Neuronal stem cell (in vitro differentiated cells): Measurements from ENCODE around the gene RRM1.
"Not testable (repeated sequence)": the region's sequence is repeated elsewhere in the genome, so short reads cannot be mapped to it uniquely, and the experiment has no call there.

Experiments
- DNase-seq: peaks from one replicate; pipeline ENCODE4 v3.0.0-alpha.2; 2013; ENCODE audit warnings: low spot score
- H2AFZ ChIP-seq: one replicate; pipeline ENCODE4 v1.6.1; 2013; ENCODE audit warnings: mild to moderate bottlenecking, low read length, inconsistent platforms
- H2AK5ac ChIP-seq: 2 replicates; pipeline ENCODE4 v1.6.1; 2013; ENCODE audit warnings: low read depth, mild to moderate bottlenecking, inconsistent platforms, low read length, moderate library complexity, mixed read lengths
- H2BK120ac ChIP-seq: 2 replicates; pipeline ENCODE4 v1.6.1; 2013; ENCODE audit warnings: low read depth, mild to moderate bottlenecking, inconsistent platforms, low read length, moderate library complexity, mixed read lengths
- H2BK12ac ChIP-seq: one replicate; pipeline ENCODE4 v1.6.1; 2013; ENCODE audit warnings: low read length, inconsistent platforms
- H2BK15ac ChIP-seq: 2 replicates; pipeline ENCODE4 v1.6.1; 2013; ENCODE audit warnings: mild to moderate bottlenecking, low read length, inconsistent platforms, mixed read lengths
- H2BK5ac ChIP-seq: one replicate; pipeline ENCODE4 v1.6.1; 2013; ENCODE audit warnings: inconsistent platforms, mild to moderate bottlenecking, low read length, moderate library complexity
- H3K14ac ChIP-seq: one replicate; pipeline ENCODE4 v1.6.1; 2013; ENCODE audit warnings: low read length, inconsistent platforms
- H3K18ac ChIP-seq: 2 replicates; pipeline ENCODE4 v1.6.1; 2013; ENCODE audit warnings: low read length, inconsistent platforms
- H3K23ac ChIP-seq: 2 replicates; pipeline ENCODE4 v1.6.1; 2013; ENCODE audit warnings: low read depth, mild to moderate bottlenecking, mixed read lengths, low read length, inconsistent platforms; ENCODE audit not compliant: poor library complexity
- H3K27ac ChIP-seq: replicated peaks from 3 replicates; pipeline ENCODE4 v1.5.1; 2013; ENCODE audit warnings: low read length, inconsistent platforms
- H3K27me3 ChIP-seq, 3 experiments: 2 replicates each; pipeline ENCODE4 v1.6.1; 2013; ENCODE audit warnings: low read length in 3 of 3, mild to moderate bottlenecking in 2 of 3, inconsistent platforms in 1 of 3, low read depth in 1 of 3, mixed read lengths in 1 of 3, moderate library complexity in 1 of 3; ENCODE audit not compliant: control insufficient read depth in 3 of 3, insufficient read depth in 3 of 3
- H3K36me3 ChIP-seq, 2 donors: replicated peaks in 1 of 2; 2 replicates each; pipeline ENCODE4 v1.6.1; 2013; ENCODE audit warnings: low read length in 2 of 2; ENCODE audit not compliant: control insufficient read depth in 2 of 2, insufficient read depth in 2 of 2
- H3K4ac ChIP-seq: 2 replicates; pipeline ENCODE4 v1.6.1; 2013; ENCODE audit warnings: inconsistent platforms, mild to moderate bottlenecking, low read length, moderate library complexity
- H3K4me1 ChIP-seq, 2 donors: 1 replicate in 1 of 2; 2 replicates in 1 of 2; pipeline ENCODE4 v1.6.1; 2013; ENCODE audit warnings: low read length in 2 of 2, low read depth in 1 of 2; ENCODE audit not compliant: control insufficient read depth in 2 of 2, insufficient read depth in 1 of 2
- H3K4me2 ChIP-seq: one replicate; pipeline ENCODE4 v1.6.1; 2013; ENCODE audit warnings: mild to moderate bottlenecking, low read length, inconsistent platforms; ENCODE audit not compliant: insufficient read depth, poor library complexity, severe bottlenecking
- H3K4me3 ChIP-seq, 2 donors: 2 replicates each; pipeline ENCODE4 v1.5.1; 2013; ENCODE audit warnings: low read length in 2 of 2, mild to moderate bottlenecking in 2 of 2, inconsistent platforms in 1 of 2, moderate library complexity in 1 of 2
- H3K79me1 ChIP-seq: one replicate; pipeline ENCODE4 v1.6.1; 2013; ENCODE audit warnings: low read depth, mild to moderate bottlenecking, inconsistent platforms, low read length, moderate library complexity
- H3K9ac ChIP-seq: one replicate; pipeline ENCODE4 v1.6.1; 2013; ENCODE audit warnings: mild to moderate bottlenecking, low read depth, low read length, inconsistent platforms; ENCODE audit not compliant: poor library complexity
- H3K9me3 ChIP-seq, 2 donors: replicated peaks in 1 of 2; 2 replicates each; pipeline versions ENCODE3 to v1.6.1; 2013; ENCODE audit warnings: low read length in 2 of 2, mild to moderate bottlenecking in 2 of 2, inconsistent platforms in 1 of 2, low read depth in 1 of 2, mixed read lengths in 1 of 2, moderate library complexity in 1 of 2; ENCODE audit not compliant: control insufficient read depth in 2 of 2, insufficient read depth in 1 of 2
- H4K8ac ChIP-seq: one replicate; pipeline ENCODE4 v1.6.1; 2013; ENCODE audit warnings: low read depth, mild to moderate bottlenecking, inconsistent platforms, low read length, moderate library complexity
- H4K91ac ChIP-seq: one replicate; pipeline ENCODE4 v1.6.1; 2013; ENCODE audit warnings: low read length, low read depth, mild to moderate bottlenecking, inconsistent platforms; ENCODE audit not compliant: poor library complexity
- WGBS, 2 donors: extraction: QIAGEN DNeasy Blood & Tissue Kit; methylation state at CpG; one replicate each; pipeline ENCODE4 v1.1.7; 2013; ENCODE audit warnings: missing lambda C conversion rate in 2 of 2, mixed read lengths in 1 of 2; ENCODE audit not compliant: insufficient read length in 2 of 2, insufficient replicate concordance in 1 of 2; ENCODE audit errors: extremely low coverage in 2 of 2; 5-methylcytosine and 5-hydroxymethylcytosine counted together

The RRM1 gene

GRCh38 chr11:4130219-4130618 is 35.6 kb downstream of the RRM1 start:
- H3K79me1 ChIP-seq, DNase-seq, H2AFZ ChIP-seq, H2BK12ac ChIP-seq, H4K8ac ChIP-seq, H2BK5ac ChIP-seq, H3K18ac ChIP-seq, H3K9me3 ChIP-seq, H3K27me3 ChIP-seq, H3K4me2 ChIP-seq, H3K14ac ChIP-seq, H3K4me1 ChIP-seq, H3K9ac ChIP-seq, H3K23ac ChIP-seq, H2BK120ac ChIP-seq, H2AK5ac ChIP-seq, H3K4me3 ChIP-seq, H3K27ac ChIP-seq, H3K4ac ChIP-seq, H2BK15ac ChIP-seq, H4K91ac ChIP-seq: not testable (repeated sequence)
- no CpG with 5 or more reads among the region's 4 CpGs for WGBS, 2 donors
- H3K36me3 ChIP-seq: peaks cover 24 to 97% of the 10 kb centered on the region in 2 donors

- H2AFZ ChIP-seq: no peak overlapping the region
- no peaks in the 10 kb centered on the region for H3K27me3 ChIP-seq
- no peak overlapping the region for H3K18ac ChIP-seq
- no peak overlapping the region for H2AK5ac ChIP-seq
- H3K9ac ChIP-seq: no peak overlapping the region
- no peak overlapping the region for H3K23ac ChIP-seq
- H2BK12ac ChIP-seq: no peak overlapping the region
- no peaks in the 10 kb centered on the region for H3K4me1 ChIP-seq
- no peak overlapping the region for H3K4me2 ChIP-seq
- no peak overlapping the region for H4K8ac ChIP-seq
- peaks cover 7 to 33% of the 10 kb centered on the region in 2 donors for H3K9me3 ChIP-seq
- DNase-seq: no peak
- H3K4me3 ChIP-seq: no peak overlapping the region
- no peak overlapping the region for H2BK5ac ChIP-seq
- H3K79me1 ChIP-seq: no peaks in the 10 kb centered on the region
- peaks cover 19 to 85% of the 10 kb centered on the region in 2 donors for H3K36me3 ChIP-seq
- no peak overlapping the region for H3K4ac ChIP-seq
- no peak overlapping the region for H3K27ac ChIP-seq
- no peak overlapping the region for H2BK120ac ChIP-seq
- no peak overlapping the region for H3K14ac ChIP-seq
- no peak overlapping the region for H2BK15ac ChIP-seq
- H4K91ac ChIP-seq: no peak overlapping the region
These were observed 40.2 kb downstream of the RRM1 start for GRCh38 chr11:4134806-4135205.

- Histone ChIP-seq H3K4me1 (no peaks in the 10 kb centered on the region), H2BK5ac (no peak overlapping the region), H3K4ac (no peak overlapping the region), H2AK5ac (no peak overlapping the region), H3K79me1 (peaks cover 1% of the 10 kb centered on the region), H4K91ac (no peak overlapping the region), H3K27me3 (no peaks in the 10 kb centered on the region), H2AFZ (no peak overlapping the region), H2BK15ac (no peak overlapping the region), H3K9me3 (peaks cover 9 to 52% of the 10 kb centered on the region in 2 donors), H3K4me3 (no peak overlapping the region), H3K23ac (no peak overlapping the region), H3K9ac (no peak overlapping the region), H2BK120ac (no peak overlapping the region), H2BK12ac (no peak overlapping the region), H3K36me3 (peaks cover 20 to 83% of the 10 kb centered on the region in 2 donors), H3K18ac (no peak overlapping the region), H4K8ac (no peak overlapping the region), H3K27ac (no peak overlapping the region), H3K14ac (no peak overlapping the region), H3K4me2 (no peak overlapping the region)
- WGBS, 2 donors: no CpG with 5 or more reads among the region's 1 CpG
- no peak for DNase-seq
These were observed 43.9 kb downstream of the RRM1 start for GRCh38 chr11:4138497-4138896.

GRCh38 chr11:4140067-4140636 is 45.6 kb downstream of the RRM1 start:
- Histone ChIP-seq H3K4me1 (no peaks in the 10 kb centered on the region), H4K91ac (no peak overlapping the region), H3K27me3 (no peaks in the 10 kb centered on the region), H2BK15ac (no peak overlapping the region), H4K8ac (no peak overlapping the region), H3K14ac (no peak overlapping the region), H3K36me3 (peaks cover 17 to 81% of the 10 kb centered on the region in 2 donors), H2AK5ac (no peak overlapping the region), H2AFZ (no peak overlapping the region), H3K27ac (no peak overlapping the region), H3K23ac (no peak overlapping the region), H3K9ac (no peak overlapping the region), H2BK5ac (no peak overlapping the region), H3K9me3 (peaks cover 9 to 47% of the 10 kb centered on the region in 2 donors), H3K4ac (no peak overlapping the region), H3K4me2 (no peak overlapping the region), H2BK120ac (no peak overlapping the region), H2BK12ac (no peak overlapping the region), H3K4me3 (no peak overlapping the region), H3K18ac (no peak overlapping the region), H3K79me1 (peaks cover 1% of the 10 kb centered on the region)
- no peak for DNase-seq
- WGBS, 2 donors: no CpG with 5 or more reads among the region's 2 CpGs
